Fibroblast of lung (primary cell): ENCODE measurements around the gene ANXA2. TPM values are rescaled to one million over a fixed set of nuclear protein-coding genes. Genes with fewer than 3 reads are reported as not detected.

Experiments used
- DNase-seq, 2 donors: peaks; one replicate each; pipeline versions ENCODE4 v3.0.0 to v3.0.0-alpha.2; 2010; ENCODE audit warnings: low read depth in 2 of 2
- H2AFZ ChIP-seq: 2 replicates; pipeline ENCODE4 v1.5.1; 2012; ENCODE audit warnings: low read length, control low read depth, inconsistent platforms
- H3K27ac ChIP-seq: 2 replicates; pipeline ENCODE4 v1.5.1; 2011; ENCODE audit warnings: low read length, control low read depth; ENCODE audit not compliant: insufficient read depth
- H3K27me3 ChIP-seq: 2 replicates; pipeline ENCODE4 v1.5.1; 2011; ENCODE audit warnings: mild to moderate bottlenecking, low read length; ENCODE audit not compliant: control insufficient read depth, insufficient read depth
- H3K36me3 ChIP-seq: 2 replicates; pipeline ENCODE4 v1.5.1; 2011; ENCODE audit warnings: low read length; ENCODE audit not compliant: control insufficient read depth, insufficient read depth
- H3K4me1 ChIP-seq: 2 replicates; pipeline ENCODE4 v1.5.1; 2011; ENCODE audit warnings: low read length; ENCODE audit not compliant: control insufficient read depth, insufficient read depth; ENCODE audit errors: extremely low read depth
- H3K4me2 ChIP-seq: 2 replicates; pipeline ENCODE4 v1.5.1; 2011; ENCODE audit warnings: low read length, control low read depth; ENCODE audit not compliant: insufficient read depth; ENCODE audit errors: extremely low read depth
- H3K4me3 ChIP-seq, 4 experiments: fragments of 200-600 bp in 1 of 4; sonication (generic) in 1 of 4; replicated peaks in 1 of 4; 2 replicates each; pipeline ENCODE4 v1.5.1; 2011 to 2016; ENCODE audit warnings: low read length in 4 of 4, low read depth in 3 of 4, mild to moderate bottlenecking in 3 of 4, control low read depth in 2 of 4, inconsistent platforms in 1 of 4, mixed read lengths in 1 of 4; ENCODE audit not compliant: insufficient read depth in 1 of 4; ENCODE audit errors: control extremely low read depth in 1 of 4
- H3K79me2 ChIP-seq: 2 replicates; pipeline ENCODE4 v1.5.1; 2012; ENCODE audit warnings: mild to moderate bottlenecking, low read length, inconsistent platforms; ENCODE audit not compliant: control insufficient read depth, insufficient read depth
- H3K9ac ChIP-seq: 2 replicates; pipeline ENCODE4 v1.5.1; 2011; ENCODE audit warnings: mild to moderate bottlenecking, low read length, control low read depth; ENCODE audit not compliant: insufficient read depth
- H3K9me3 ChIP-seq: 2 replicates; pipeline ENCODE4 v1.5.1; 2012; ENCODE audit warnings: low read depth, low read length; ENCODE audit not compliant: control insufficient read depth, insufficient read depth
- H4K20me1 ChIP-seq: 2 replicates; pipeline ENCODE4 v1.5.1; 2011; ENCODE audit warnings: low read length; ENCODE audit not compliant: control insufficient read depth, insufficient read depth; ENCODE audit errors: extremely low read depth
- CTCF ChIP-seq, 2 donors: IDR thresholded peaks in 1 of 2; conservative IDR thresholded peaks in 1 of 2; 1 replicate in 1 of 2; 2 replicates in 1 of 2; pipeline ENCODE4 v1.5.1; 2011 to 2012; ENCODE audit warnings: low read length in 2 of 2, control low read depth in 1 of 2, inconsistent platforms in 1 of 2, low read depth in 1 of 2, mild to moderate bottlenecking in 1 of 2
- EZH2 ChIP-seq: IDR thresholded peaks from 2 replicates; pipeline ENCODE4 v1.5.1; 2012; ENCODE audit warnings: low read length, control low read depth, mild to moderate bottlenecking; ENCODE audit errors: missing control alignments
- polyA plus RNA-seq, 2 donors: library from polyadenylated mRNA; depleted of rRNA in 1 of 2; stranded (reverse) in 1 of 2; unstranded in 1 of 2; fragments of >200 nt; gene quantifications; 2 replicates each; pipeline ENCODE4 v1.2.1, GENCODE V29; 2011 to 2012; ENCODE audit warnings: missing spikeins in 1 of 2
- total RNA-seq: library from RNA; depleted of rRNA; stranded (reverse); fragments of >200 nt; gene quantifications from 2 replicates; pipeline ENCODE4 v1.2.1, GENCODE V29; 2014

Gene ANXA2
- total and polyA plus RNA-seq, 2 donors (not counting 1 experiment from before 2014, with no cell fraction given), result 2,754 to 4,872 TPM

- H2AFZ ChIP-seq, result no peak overlapping the region
- H3K9me3 ChIP-seq, result no peaks in the 10 kb centered on the region
- no peak overlapping the region for H3K4me3 ChIP-seq
- no peaks in the 10 kb centered on the region for H3K79me2 ChIP-seq
- no peak overlapping the region for H3K9ac ChIP-seq
- H3K27me3 ChIP-seq, result no peaks in the 10 kb centered on the region
- H3K4me1 ChIP-seq, result peaks cover 21% of the 10 kb centered on the region
- no peaks in the 10 kb centered on the region for H4K20me1 ChIP-seq
- DNase-seq, result peak; percentile 84 to 88
- H3K27ac ChIP-seq, result peak overlapping the region; percentile 71
- H3K4me2 ChIP-seq, result peak overlapping the region; percentile 62
- no peaks in the 10 kb centered on the region for H3K36me3 ChIP-seq
- TF ChIP-seq CTCF (conservative IDR thresholded peaks at IDR 0.05 in 1 of 2, IDR thresholded peaks at IDR 0.05 in 1 of 2; ENCODE audit: low read depth in 1 of 2, low read length in 2 of 2), result no peak
- TF ChIP-seq EZH2, result no peak
Observed at GRCh38 chr15:60408463-60408981, 10.7 kb upstream of the ANXA2 start.

DNA sequence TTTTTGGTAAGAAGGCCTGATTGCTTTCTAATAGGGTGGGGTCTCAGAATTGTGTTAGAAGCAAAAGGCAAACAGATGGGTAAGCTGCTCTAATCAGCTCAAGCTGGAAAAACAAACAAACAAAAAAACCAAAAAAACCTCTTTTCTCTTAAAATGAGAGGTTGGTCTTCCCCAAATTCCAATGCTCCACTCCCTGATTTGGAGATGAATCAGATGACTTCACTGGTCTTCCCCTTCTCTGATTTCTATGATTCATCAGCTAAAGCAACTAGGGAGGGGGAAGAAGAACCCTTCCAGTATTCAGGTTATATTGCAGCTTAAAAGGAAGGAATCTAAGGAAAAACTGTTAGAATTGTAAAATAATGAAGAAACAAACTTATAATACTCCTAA is 9.6 kb upstream of the ANXA2 start:
- Histone ChIP-seq H3K4me2 (peak overlapping the region; percentile 75), H3K4me1 (peaks cover 23% of the 10 kb centered on the region), H3K36me3 (no peaks in the 10 kb centered on the region), H3K27me3 (no peaks in the 10 kb centered on the region), H4K20me1 (no peaks in the 10 kb centered on the region), H3K9me3 (no peaks in the 10 kb centered on the region), H3K79me2 (no peaks in the 10 kb centered on the region), H3K27ac (peak overlapping the region; percentile 71), H3K9ac (no peak overlapping the region), H3K4me3 (peak overlapping the region in 2 of 4 experiments; percentile 7 to 14), H2AFZ (no peak overlapping the region)
- DNase-seq, result peak; percentile 72 to 94
- no peak for TF ChIP-seq CTCF (conservative IDR thresholded peaks at IDR 0.05 in 1 of 2, IDR thresholded peaks at IDR 0.05 in 1 of 2; ENCODE audit: low read depth in 1 of 2, low read length in 2 of 2)
- no peak for TF ChIP-seq EZH2

GRCh38 chr15:60406513-60407414 is 9.0 kb upstream of the ANXA2 start:
- DNase-seq, result no peak
- H3K4me1 ChIP-seq, result peaks cover 26% of the 10 kb centered on the region
- no peak for TF ChIP-seq EZH2
- TF ChIP-seq CTCF (conservative IDR thresholded peaks at IDR 0.05 in 1 of 2, IDR thresholded peaks at IDR 0.05 in 1 of 2; ENCODE audit: low read depth in 1 of 2, low read length in 2 of 2), result no peak
- H3K27me3 ChIP-seq, result no peaks in the 10 kb centered on the region
- no peaks in the 10 kb centered on the region for H3K79me2 ChIP-seq
- no peaks in the 10 kb centered on the region for H4K20me1 ChIP-seq
- H2AFZ ChIP-seq, result no peak overlapping the region
- no peak overlapping the region for H3K4me3 ChIP-seq
- H3K27ac ChIP-seq, result peak overlapping the region; percentile 57
- peak overlapping the region; percentile 75 for H3K4me2 ChIP-seq
- no peaks in the 10 kb centered on the region for H3K36me3 ChIP-seq
- H3K9ac ChIP-seq, result no peak overlapping the region
- H3K9me3 ChIP-seq, result no peaks in the 10 kb centered on the region
